ENCODE results near the gene P4HA1.

DNA sequence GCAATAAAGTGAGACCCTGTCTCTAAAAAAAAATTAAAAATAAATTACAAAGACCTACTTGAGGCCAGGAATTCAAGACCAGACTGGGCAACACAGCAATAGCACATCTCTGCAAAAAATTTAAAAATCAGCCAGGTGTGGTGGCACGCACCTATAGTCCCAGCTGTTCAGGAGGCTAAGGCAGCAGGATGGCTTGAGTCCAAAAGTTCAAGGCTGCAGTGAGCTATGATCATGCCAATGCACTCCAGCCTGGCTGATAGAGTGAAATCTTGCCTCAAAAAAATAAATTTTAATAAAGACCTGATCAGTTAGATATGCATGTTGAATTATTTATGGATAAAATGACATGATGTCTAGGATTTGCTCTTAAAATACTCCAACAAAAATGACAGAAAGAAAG is 34.9 kb downstream of the P4HA1 start:
- TF ChIP-seq, protein P1, sequence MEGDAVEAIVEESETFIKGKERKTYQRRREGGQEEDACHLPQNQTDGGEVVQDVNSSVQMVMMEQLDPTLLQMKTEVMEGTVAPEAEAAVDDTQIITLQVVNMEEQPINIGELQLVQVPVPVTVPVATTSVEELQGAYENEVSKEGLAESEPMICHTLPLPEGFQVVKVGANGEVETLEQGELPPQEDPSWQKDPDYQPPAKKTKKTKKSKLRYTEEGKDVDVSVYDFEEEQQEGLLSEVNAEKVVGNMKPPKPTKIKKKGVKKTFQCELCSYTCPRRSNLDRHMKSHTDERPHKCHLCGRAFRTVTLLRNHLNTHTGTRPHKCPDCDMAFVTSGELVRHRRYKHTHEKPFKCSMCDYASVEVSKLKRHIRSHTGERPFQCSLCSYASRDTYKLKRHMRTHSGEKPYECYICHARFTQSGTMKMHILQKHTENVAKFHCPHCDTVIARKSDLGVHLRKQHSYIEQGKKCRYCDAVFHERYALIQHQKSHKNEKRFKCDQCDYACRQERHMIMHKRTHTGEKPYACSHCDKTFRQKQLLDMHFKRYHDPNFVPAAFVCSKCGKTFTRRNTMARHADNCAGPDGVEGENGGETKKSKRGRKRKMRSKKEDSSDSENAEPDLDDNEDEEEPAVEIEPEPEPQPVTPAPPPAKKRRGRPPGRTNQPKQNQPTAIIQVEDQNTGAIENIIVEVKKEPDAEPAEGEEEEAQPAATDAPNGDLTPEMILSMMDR (IDR thresholded peaks at IDR 0.05; ENCODE audit: poor library complexity, severe bottlenecking): no peak
- TF ChIP-seq EZH2 (IDR thresholded peaks at IDR 0.05; ENCODE audit: borderline replicate concordance, insufficient read depth, low read length, poor library complexity, severe bottlenecking) (no peak), TAF1 (IDR thresholded peaks at IDR 0.05; ENCODE audit: low read depth) (no peak), EP300 (conservative IDR thresholded peaks at IDR 0.05; ENCODE audit: poor library complexity, severe bottlenecking) (no peak), MXI1 (conservative IDR thresholded peaks at IDR 0.05; ENCODE audit: poor library complexity, severe bottlenecking) (no peak), POLR2AphosphoS5 (IDR thresholded peaks at IDR 0.05) (no peak)
